Astrocyte of the spinal cord (primary cell): Measurements from ENCODE around the gene ENAH.

Source experiments
- DNase-seq: peaks from one replicate; pipeline ENCODE4 v3.0.0; 2011; ENCODE audit warnings: low read depth, low spot score
- H3K4me3 ChIP-seq: 2 replicates; pipeline ENCODE4 v1.5.1; 2011; ENCODE audit warnings: low read depth, mild to moderate bottlenecking, low read length, moderate library complexity
- CTCF ChIP-seq: IDR thresholded peaks from 2 replicates; pipeline ENCODE4 v1.5.1; 2012; ENCODE audit warnings: low read depth, mild to moderate bottlenecking, low read length, inconsistent platforms
- in situ Hi-C: cut with HindIII; loops from 2 replicates; pipeline ENCODE4 v1.10.0; 2017; ENCODE audit warnings: low sequenced_read_pairs

ENAH gene

GRCh38 chr1:225451340-225451739, 201.6 kb downstream of the ENAH start:
- no peak for TF ChIP-seq CTCF
- in situ Hi-C loops: no loop called here
- no peak overlapping the region for H3K4me3 ChIP-seq
- DNase-seq: no peak

- DNase-seq: no peak
- in situ Hi-C loops: no loop called here
- TF ChIP-seq CTCF: no peak
- no peak overlapping the region for H3K4me3 ChIP-seq
Observed at GRCh38 chr1:225450491-225451191, 202.3 kb downstream of the ENAH start.

- no peak for DNase-seq
- H3K4me3 ChIP-seq: no peak overlapping the region
- no peak for TF ChIP-seq CTCF
- in situ Hi-C loops: no loop called here
Observed at GRCh38 chr1:225449774-225450173, 203.1 kb downstream of the ENAH start.

GRCh38 chr1:225449261-225449660, 203.7 kb downstream of the ENAH start:
- no peak overlapping the region for H3K4me3 ChIP-seq
- in situ Hi-C loops: no loop called here
- DNase-seq: no peak
- no peak for TF ChIP-seq CTCF

DNA sequence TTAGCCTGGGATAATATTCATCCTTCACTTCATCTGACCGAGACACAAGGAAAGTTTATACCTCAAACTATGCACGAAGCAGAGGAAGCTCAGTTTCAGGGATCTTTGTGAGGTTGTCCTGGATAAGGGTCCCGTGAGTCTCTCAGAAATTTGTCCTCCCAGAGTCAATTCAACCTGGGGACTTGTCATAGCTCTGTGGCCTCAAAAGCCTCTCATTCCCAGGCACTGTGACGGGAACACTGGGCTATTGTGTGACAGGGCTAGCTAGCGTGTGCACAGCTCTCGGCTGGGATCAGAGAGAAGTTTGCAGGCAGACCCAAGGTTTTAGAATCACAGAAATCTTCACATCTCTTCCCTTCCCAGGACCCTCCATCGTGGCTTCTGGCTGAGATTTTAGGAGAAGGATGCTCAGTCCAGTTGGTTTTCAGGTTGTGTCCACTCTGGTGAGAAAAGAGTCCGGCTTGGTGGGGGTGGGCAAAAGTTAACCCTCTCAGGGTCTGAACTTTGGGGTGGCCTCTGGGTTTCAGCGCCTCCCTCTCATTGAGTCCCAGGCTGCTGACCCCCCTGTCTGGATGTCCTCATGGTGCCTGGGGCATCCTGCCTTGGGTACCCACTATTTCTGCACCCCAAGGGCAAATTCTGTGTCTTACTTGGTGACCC, 204.6 kb downstream of the ENAH start:
- no peak for TF ChIP-seq CTCF
- in situ Hi-C loops: no loop called here
- no peak for DNase-seq
- no peak overlapping the region for H3K4me3 ChIP-seq

DNA sequence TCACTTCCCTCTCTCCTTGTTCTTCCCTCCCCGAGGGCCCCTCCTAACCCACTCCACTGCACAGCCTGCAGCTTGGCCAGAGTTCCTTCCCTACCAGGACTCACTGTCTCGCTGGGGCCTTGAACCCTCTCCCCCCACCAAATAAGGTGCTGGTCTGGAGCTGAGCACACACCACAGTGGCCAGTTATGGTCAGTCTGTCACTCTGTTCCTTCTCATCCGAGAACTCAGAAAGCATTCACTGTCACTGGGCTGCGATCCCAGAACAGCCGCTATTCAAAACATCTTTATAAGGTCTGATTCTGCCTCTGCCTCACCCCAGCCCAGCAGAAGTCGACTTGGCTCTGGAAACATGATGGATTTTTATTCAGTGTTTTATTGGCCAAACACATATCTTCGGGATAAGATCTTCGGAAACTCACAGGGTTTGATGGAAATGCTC, 205.3 kb downstream of the ENAH start:
- no peak overlapping the region for H3K4me3 ChIP-seq
- in situ Hi-C loops: no loop called here
- TF ChIP-seq CTCF: no peak
- DNase-seq: peak; percentile 53
